D341Med (cell line): ENCODE data around the gene PCNX1.
"Not testable (repeated sequence)": the region's sequence is repeated elsewhere in the genome, so short reads cannot be mapped to it uniquely, and the experiment has no call there.

Source experiments
- DNase-seq: peaks from one replicate; pipeline ENCODE4 v3.0.0; 2012; ENCODE audit warnings: low spot score

The PCNX1 gene

DNA sequence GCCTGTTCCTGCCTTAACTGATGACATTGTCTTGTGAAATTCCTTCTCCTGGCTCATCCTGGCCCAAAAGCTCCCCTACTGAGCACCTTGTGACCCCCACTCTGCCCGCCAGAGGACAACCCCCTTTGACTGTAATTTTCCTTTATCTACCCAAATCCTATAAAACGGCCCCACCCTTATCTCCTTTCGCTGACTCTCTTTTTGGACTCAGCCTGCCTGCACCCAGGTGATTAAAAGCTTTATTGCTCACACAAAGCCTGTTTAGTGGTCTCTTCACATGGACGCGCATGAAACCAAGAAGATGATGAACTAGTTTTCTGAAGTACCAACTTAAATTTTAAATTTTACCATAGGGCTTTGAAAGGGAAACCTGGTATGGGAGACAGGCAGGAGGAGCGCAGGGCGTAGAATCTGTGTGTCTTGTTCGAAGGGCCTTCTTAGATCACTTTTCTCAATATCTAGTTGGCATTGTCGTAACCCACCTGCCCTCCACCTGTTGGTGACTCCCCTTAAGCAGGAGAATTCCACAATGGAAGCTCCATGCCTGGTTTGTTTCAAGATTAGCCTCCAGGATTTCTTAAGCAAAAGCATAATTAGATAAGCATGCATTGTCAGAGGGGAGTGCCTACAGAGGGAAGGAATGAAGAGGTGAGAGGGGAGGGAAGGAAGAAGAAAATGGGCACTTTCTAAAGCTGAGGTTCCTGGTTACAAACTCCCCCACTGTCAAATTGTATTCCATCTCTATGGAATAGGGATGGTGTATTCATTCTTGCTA, 222.6 kb downstream of the PCNX1 start:
- DNase-seq = not testable (repeated sequence)

DNA sequence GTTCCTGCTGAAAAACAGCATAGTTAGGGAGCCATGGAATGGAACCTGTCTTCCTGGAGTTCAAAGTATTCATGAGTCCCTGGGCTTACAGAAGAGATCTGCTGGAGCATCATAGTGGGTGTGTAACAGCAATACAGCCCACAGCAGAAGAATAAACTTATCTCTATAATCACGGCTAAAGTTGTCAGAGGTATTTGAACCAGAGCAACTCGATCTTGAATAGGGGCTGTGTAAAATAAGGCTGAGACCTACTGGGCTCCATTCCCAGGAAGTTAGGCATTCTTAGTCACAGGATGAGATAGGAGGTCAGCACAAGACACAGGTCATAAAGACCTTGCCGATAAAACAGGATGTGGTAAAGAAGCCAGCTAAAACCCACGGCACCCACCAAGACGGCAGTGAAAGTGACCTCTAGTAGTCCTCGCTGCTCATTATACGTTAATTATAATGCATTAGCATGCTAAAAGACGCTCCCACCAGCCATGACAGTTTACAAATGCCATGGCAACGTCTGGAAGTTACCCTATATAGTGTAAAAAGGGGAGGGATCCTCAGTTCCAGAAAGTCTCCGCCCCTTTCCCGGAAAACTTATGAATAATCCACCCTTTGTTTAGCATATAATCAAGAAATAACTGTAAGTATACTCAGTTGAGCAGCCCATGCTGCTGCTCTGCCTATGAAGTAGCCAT, 223.4 kb downstream of the PCNX1 start:
- no peak for DNase-seq

DNA sequence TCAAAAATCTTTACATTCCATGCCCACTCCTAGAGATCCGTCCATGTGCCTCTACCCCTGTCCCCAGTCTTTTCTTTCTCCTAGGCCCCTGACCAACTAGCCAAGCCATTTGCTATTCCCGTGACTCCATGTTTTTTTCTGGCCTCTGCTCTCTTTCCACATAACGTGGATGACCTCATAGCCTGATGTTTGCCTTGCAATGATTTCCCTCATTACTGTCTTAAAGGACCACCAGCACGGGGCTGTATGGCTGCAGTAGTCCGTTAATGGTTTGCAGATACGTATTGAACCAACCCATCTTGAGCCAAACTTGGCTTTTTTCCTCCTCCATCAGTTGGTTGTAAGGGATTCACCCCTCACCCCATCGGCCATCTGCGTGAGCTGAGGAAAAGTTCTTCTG, 226.0 kb downstream of the PCNX1 start:
- no peak for DNase-seq

DNA sequence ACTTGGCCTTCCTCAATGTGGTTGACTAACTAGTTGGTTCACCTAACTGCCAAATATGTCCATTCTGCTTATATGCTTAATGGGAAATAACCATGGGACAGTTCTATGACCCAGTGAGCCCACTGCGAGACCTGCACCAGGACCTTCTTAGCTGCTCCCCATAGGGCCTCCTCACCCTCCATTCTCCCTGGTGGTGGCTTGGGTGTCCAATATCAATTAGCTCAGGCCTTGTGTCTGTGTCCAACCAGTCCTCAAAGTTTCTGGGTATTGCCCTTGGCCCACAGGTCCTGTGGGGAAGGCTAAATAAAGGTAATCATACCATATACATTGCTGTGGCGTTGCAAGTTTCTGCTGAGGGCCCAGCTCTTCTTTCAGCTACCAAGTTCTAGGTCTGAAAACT, 228.2 kb downstream of the PCNX1 start:
- no peak for DNase-seq

DNA sequence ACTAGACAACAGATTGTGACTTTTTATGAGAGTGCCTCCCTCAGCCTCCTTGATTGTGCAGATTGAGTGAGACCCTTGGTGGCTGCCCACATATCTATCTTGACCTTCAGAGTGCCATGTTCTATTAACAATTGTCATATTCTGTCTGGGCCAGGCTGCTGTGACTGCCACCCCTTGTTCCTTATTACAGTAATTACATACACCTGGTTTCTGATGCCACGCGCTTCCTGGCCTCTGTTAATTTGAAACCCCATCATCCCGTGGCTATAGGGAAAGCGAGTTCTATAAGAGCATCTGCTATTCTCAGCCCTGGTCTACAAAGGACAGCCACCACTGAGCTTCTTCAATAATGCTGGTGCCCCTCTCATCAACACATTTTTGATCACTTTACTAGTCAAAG, 228.7 kb downstream of the PCNX1 start:
- no peak for DNase-seq

DNA sequence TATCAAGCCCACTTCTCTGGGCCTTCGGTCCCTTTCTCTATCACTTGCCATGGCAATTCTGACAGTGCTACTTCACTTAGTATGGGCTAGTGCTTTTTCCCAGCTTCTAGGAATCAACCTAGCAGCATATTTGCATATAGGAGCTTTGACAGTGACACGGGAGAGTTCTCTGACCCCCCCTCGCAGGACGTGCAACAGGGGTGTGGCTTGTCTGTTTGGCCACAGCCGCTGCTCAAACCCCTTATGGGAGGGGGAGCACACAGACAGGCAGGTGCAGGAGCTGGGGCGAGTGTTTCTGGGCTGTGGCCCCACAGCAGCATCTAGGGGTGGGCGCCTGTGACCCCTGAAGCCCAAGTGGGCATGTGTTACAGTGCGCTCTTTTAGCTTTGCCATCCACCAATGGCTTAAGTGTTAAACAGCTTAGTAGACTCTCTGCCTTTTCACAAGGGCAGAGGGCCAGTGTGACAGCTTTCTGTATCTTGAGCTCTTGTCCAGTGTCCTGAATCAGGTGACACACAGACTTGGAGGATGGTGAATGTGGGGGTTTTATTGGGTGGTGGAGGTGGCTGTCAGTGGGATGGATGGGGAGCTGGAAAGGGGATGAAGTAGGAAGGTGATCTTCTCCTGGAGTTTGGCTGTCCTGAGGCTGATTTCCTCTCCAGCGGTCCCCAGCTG, 229.3 kb downstream of the PCNX1 start:
- no peak for DNase-seq

DNA sequence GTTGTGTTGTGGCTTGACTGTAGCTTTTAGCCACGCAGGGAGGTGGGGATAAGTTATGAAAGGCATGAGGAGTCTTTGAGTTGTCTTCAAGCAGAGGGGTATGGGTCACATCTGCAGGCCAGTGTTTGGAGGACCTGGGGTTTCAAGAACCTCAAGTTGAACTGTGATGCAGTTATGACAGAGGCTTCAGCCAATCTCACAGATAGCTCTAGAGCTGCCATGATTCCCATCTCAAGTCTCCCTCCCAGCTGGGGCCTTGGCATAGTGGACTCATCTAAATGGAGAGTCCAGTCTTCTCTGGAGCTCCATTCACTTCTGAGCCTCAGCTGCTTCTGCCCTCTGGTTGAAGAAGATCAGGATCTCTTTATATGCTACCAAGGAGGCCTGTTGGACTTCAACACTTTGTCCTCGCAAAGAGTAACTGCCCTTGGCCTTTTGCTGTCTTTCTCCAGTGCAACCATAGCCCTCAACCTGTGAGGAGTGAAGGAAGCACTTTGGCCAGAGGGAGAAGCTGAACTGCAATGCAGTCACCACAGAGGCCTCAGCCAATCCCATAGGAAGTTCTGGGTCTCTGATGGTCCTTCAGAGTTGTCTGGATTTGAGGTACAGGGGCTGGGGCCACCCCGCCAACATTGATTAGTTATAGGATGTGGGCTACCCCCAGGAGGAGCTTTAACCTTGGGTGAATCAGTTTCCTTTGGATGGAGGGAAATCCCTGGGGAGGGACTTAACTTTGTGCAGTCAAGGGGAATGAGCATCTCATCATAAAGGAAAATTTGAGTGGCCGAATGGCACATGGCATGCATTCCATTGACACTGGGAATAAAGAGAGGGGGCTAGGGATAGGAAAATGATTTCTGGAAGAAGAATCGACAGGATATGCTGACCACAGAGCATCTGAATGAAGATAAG, 230.5 kb downstream of the PCNX1 start:
- DNase-seq = no peak

DNA sequence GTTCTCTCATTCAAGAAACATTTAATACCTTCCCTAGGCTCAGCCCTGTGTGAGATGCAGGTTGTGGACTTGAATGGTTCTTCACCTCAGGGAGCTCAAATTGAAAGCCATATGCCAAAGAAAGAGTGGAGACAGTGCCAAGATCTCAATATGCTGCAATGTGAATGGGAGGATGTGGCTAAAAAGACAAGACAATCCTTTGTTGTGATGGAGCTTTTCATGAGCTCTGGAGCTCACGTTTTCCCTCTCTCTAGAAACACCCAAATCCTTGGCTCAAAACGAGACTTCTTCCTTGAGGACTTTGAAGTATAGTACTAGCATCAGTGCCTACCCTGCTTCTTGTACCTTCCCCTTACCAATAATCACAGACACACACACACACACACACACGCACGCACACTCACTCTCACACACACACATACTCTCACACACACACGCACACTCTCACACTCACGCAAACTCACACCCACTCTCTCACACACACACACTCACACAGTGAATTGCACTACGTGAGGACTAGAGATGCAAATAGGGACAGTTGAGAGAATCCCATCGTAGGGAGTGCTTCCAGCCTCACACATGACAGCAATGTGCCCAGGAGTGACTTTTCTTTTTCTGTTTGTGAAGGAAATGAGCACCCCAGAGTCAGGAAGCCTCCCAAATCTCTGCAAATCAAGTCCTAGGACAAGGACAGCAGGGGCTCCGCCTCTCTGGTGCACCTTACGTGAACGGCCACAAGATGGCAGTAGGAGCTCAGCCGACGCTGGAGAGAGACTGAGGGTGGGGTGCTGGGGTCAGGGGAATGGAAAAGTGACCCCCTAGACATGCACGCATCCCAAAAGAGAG, 231.4 kb downstream of the PCNX1 start:
- DNase-seq = peak; percentile 86

DNA sequence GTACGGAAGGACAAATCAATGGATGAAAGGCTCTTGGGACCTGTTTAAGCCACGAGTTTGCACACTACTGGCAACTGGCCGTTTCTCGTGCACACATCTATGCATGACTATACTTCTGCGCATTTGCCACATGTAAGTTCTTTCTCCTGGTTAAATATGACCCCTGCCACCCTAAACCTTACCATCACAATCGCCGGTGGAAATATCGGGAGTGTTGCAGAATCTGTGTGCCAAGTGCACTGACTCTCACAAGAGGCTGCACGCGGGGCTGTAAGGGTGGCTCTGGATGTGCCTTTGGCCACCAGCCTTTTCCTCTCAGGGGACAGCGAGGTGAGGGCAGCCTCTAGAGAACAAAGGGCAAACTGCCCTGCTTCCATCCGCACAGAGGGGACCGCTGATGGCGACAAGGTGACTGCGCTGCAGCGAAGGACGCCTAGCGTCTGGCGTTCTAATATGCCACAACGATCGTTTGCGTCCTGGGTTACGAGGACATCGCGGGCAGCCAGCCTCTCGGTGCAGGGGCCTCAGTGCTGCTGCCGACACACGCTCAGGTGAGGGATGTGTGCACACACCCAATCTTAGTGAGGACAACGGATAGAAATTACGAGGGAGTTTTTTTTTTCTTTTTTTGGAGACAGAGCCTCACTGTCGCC, 232.2 kb downstream of the PCNX1 start:
- DNase-seq = no peak

DNA sequence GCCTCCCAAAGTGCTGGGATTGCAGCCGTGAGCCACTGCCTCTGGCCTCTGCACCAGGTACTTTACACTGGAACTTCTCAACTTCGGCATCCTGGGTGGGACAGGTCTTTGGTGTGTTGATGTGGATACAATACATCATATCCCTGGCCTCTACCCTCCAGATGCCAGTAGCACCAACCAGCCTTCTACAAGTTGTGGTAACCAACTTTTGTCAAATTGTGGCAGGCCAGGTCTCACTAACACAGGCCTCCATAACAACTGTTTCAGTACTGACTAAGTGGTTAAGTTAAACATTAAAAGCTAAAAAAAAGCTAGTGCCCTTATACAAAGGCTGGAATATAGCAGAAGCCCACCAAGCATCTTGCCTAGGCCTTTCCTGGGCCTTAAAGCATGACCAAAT, 232.9 kb downstream of the PCNX1 start:
- no peak for DNase-seq

DNA sequence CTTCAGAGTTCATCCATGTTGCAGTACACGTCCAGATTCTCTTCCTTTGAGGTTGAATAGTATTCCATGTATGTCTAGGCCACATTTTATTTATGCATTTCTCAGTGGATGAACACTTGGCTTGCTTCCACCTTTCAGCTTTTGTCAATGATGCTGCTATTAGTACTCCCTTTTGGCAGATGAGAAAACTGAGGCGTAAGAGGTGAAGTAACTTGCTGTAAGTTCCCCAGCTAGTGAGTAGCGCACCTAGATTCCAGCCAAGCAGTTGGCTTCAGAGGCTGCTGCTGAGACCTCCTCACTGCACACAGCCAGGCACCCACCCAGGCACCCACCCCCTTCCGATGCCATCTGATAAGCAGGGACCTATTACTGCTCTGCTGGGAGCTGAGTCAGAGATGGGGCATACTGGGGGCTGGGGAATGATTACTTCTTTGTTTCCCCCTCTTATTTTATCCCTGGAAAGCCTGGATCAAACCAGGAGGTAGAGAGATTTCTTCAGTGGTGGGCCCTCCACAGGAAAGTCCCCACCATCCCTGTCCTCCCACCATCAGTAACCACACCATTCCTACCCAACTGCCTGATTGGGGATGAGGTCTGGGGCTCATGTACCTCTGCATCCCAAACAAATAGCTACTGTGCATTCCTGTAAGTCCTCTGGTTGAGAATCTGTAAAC, 234.6 kb downstream of the PCNX1 start:
- no peak for DNase-seq

DNA sequence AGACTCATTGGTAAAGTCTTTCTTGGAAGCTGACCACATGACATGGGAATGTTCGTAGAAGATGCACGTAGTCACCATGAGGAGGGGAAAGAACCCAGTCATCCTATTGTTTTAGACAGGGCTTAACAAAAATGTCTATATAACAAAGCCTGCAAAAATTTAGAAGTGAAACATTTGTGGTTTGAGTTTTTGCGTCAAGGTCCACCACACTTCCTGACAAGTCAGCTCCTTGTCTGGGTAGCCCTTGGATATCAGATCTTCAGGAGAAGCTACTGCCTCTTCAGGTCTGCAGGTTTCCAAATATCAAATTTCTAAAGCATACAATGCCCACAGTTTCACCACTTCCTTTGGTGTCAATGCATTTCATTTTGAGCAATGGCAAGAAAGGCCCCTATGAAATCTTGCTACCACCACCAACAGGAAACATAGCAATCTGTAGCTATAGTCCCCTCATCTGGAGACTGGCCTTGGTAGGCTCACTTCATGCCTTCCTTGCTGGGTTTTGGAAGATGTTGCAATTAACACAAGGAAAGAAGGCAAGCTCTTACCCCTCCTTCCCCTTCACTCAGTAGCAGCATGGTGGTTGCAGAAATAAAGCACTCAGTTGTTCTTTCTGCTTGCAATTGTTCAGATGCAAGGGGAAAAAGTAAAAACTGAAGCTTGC, 235.2 kb downstream of the PCNX1 start:
- DNase-seq = no peak

DNA sequence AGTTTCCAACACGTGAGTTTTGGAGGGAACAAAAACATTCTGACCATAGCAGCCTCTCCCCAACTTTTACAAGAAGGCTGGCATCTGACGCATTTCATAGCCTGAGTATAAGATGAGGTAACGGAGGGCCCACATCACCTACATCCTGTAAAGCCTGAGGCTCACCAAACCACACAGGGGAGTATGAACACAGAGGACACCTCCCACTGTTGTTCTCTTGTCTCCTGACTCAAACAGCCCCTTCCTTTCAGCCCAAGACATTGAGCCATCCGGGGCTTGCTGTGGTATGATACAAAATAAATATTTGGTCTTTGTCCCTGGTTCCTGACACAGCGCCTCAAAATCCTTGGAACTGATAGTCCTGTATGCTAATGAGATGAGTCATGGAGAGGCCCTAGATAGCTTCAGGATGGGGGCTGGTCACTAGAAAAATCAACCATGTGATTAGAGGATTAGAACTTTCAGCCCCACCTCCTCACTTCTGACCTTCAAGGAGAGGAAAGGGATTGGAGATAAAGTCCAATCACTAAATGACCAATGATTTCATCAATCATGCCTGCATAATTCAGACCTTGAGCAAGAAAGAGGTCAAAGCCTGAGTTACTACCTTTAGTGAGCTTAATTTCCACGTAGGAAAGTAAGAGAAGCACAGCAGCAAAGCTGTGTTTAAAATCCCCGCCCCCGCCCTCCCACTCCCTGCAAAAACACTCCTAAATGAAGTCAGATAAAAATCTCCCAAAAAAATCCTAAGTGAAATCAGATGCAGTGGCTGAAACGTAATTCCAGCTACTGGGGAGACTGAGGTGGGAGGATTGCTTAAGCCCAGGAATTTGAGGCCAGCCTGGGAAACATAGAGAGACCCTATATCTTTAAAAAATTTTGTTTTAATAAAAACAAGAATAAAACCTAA, 236.4 kb downstream of the PCNX1 start:
- no peak for DNase-seq

DNA sequence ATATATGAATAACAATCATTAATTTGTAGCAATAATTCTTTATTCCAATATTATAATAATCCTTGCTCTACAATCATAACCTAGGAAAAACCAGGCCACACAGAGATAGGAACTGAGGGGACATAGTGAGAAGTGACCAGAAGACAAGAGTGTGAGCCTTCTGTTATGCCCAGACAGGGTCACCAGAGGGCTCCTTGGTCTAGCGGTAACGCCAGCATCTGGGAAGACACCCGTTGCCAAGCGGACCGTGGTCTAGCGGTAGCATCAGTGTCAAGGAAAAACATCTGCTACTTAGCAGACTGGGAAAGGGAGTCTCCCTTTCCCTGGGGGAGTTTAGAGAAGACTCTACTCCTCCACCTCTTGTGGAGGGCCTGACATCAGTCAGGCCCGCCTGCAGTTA, 240.1 kb downstream of the PCNX1 start:
- not testable (repeated sequence) for DNase-seq

DNA sequence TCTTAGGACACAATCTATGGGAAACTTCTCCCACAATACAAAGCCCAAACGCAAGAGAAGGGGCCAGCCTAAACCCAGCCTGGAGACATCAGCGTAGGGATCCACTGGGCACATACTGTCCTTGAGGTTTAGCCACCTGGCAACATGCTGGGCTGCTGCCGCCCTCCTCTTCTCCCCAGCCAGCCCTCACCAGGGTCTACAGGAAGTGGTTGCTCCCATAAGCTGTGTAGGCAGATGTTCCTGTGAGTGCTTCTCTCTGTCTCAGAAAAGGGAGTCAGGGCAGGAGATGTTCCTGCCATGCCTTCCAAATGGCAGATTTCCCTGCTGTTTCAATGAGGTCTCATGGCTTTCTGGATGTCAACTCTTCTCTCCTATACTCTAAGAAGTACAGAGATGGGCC, 241.4 kb downstream of the PCNX1 start:
- no peak for DNase-seq

DNA sequence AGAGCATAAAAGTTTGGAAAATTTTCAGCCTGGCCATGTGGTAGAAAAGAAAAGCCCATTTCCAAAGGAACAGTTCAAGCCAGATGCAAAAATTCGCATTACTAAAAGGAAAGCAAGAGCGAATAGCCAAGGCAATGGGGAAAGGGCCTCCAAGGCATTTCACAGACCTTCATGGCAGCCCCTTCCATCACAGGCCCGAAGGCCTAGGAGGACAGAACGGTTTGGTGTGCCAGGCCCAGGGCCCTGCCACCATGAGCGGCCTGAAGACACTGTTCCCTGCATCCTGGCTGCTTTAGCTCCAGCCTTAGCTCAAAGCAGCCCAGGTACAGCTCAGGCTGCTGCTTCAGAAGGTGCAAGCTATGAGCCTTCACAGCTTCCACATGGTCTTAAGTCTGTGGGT, 243.5 kb downstream of the PCNX1 start:
- DNase-seq = no peak

DNA sequence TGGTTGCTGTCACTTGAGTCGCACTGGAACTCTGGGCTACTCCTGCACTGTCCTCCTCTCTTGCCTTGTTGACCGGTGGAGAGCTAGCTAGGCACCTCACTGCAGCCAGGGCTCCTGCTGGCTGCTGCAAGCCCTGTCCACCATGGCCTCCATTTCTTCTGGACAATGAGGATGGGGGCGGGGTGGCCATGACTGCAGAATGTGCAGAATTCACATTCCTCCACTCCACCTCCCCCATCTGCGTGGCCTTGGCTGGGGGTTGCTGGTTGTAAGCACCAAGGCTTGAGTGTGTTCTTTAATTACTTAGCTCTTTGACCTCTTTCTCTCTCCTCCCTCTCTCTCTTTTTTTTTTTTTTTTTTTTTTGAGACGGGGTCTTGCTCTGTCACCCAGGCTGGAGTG, 248.5 kb downstream of the PCNX1 start:
- no peak for DNase-seq

DNA sequence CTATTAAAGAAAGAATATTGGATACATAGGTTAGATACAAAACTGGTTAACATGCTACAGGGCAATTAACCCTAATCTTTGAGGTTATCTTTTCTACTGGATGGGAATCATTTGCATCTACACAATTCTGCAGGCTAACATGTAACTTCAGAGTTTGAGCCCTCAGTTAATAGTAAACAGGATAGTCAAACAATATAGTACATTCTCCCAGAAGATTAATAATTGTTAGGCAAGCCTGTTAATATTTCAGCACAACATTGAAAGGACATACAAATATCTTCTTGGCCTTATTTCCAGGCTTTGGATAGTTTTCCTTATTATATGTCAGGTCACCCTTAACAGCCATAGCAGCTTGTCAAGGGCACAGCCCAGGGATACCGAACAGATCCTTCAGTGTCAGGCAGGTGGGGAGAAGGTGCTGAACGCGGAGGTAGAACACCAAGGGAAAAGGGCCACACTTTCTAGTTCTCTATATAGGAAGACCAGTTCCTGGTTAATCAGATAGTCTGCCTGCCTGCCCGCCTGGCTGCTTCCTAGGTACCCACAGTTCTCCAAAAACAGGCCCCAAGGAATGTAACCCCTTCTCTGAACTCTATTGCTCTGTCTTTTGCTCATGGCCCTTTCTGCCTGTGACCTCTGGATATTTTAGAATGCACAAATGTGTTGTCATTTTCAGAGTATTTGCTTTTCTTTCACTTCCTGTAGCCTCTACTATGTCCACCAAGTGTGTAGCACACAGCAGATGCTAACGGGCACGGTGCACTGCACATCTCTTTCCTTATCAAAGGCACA, 256.0 kb downstream of the PCNX1 start:
- no peak for DNase-seq
